HG03457 (cell line): ENCODE measurements around the gene ECEL1.

ENCODE experiments used
- ATAC-seq: cut with Tn5 transposase; IDR thresholded peaks from one replicate; pipeline ENCODE4 v1.9.1; 2021; ENCODE audit warnings: moderate number of reproducible peaks; ENCODE audit not compliant: unreplicated experiment

Gene ECEL1

DNA sequence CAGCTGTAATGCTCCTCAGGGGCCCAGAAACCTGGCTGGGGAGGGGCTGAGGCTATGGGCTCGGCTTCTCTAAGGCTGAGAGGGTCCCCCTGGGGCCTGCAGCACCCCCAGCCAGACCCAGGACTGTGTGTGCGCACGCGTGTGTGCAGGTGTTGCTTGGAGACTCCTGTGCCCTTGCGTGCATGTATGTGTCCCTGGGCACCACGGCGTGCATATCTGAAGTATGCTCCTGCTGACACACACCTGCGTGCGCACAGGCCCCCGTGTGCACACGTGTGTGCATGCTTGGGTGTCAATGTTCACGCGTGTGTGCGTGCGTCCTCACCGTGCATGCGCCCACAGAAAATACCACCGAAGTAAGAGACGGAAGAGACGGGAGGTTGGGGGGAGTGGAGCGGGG, 14.9 kb upstream of the ECEL1 start:
- no peak for ATAC-seq

DNA sequence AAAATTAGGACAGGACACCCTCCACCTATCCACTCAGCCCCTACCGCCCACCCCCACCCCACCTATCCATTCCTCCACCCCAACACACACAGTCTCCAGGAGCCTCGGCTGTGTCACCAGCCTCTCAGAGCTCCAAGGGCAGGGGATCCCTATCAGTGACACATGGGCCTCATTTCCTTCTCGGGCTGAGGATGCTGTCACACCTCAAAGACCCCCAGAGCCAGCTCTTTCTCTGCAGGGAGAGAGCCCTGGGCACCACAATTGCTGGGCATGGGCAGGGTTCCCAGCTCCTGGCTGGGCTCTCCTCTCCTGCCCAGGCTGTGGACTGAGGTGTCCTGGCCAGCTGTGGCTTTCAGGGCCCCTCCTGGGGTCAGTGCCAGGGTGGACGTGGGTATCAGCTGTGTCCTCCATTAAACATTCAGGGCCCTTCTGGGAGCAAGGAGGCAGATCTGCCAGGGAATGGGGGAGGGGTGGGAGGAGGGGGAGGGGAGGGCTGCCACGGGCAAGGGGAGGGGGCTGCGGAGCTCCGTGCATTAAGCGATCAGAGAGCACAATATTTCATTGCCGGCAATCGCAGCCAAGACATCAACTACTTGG, 14.3 kb upstream of the ECEL1 start:
- ATAC-seq, result no peak

DNA sequence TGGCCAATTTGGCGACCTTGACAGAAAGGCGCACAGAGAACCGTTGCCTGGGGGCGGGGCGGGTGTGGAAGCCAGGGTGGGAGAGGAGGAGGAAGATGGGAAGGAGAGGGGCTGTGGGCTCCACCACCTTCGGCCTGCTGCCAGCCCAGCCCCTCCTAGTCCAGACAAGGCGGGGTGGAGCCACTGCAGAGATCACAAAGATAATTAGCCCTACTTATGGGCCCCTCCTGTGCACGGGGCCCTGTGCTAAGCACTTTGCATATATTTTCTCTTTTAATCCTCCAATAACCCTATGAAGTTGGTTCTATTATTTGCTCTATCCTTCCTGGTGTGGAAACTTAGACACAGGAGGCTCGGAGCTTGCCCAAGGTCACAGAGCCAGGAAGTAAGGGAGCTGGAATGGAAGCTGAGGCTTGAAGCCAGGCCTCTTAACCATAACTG, 13.7 kb upstream of the ECEL1 start:
- no peak for ATAC-seq

DNA sequence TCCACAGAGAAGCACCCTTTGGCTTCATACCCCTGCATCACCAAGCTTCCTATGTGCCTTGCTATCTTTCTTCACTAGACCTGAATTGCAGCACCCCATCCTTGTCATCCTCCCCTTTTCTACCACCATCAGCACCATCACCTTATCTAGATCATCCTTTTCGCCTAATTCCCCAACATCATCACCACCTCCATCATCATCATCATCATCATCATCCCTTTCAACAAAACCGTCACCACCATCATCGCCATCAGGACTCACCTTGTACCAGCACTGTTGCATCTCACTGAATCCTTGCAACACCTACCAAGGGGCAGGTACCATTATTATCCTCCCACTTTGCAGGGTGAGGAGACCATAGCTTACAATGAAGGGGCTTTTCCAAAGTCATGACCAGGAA, 10.8 kb upstream of the ECEL1 start:
- no peak for ATAC-seq

DNA sequence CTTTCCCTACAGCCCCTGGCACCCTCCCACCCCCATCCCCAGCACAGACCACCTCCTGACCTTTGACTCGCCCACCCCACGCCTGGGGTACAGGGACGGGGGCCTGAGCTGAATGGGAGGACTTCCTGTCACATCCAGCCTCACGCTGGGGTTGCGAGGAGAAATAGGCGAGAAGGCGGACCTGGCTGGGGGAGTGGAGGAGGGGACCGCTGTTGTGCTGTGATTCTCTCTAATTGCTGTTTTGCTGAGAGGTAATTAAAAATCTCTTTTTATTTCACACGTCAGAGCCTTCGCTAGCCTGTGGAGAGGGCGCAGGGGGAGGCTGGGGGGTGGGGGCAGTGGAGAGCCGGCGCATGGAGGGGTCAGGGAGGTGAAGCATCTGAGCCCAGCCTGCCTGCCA, 9.7 kb upstream of the ECEL1 start:
- no peak for ATAC-seq

DNA sequence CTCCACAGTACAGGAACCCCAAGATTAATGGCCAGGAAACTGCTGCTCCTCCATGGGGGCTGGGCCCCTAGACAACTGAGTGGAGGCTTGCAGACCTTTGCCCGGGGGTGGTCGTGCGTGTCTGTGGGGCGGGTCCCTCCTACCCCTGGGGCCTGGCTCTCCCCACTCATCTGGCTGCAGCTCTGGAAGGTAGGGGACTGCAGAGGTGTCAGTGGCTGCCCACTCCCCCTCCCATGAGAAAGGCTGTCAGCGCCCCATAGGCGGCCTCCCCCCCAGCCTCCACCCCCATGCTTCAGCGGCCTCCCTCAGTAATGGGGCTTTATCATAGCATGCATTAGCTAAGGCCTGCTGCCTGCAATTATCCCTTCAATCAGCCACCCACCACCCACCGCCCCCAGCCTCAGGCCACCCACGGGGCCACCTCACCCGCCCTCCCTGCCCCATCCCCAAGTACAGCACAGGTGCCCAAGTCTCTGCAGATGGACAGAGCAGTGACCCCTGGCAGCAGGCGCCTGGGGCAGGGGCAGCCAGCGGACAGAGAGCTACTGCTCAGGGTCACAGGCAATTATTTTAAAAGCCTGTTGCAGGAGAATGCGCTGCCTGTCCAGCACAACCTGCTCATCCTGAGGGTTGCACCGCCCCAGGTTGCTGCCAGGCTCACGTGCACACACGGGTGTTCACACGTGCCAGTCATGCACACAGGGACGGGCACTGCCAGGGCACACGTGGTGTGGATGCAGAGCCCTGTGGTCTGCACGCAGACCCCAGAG, 9.1 kb upstream of the ECEL1 start:
- no peak for ATAC-seq

DNA sequence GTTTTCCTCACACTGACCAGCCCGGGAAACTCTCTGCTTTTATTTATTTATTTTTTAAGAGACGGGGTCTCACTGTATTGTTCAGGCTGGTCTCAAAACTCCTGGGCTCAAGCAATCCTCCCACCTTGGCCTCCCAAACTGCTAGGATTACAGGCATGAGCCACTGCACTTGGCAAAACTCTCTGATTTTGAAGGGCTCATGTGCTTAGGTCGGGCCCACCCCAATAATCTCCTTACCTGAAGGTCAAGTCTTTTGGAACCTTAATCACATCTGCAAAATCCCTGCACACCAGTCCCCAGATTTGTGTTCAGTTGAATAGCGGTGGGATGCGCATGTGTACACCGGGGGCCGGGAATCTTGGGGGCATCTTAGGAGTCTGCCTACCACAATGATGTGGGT, 7.7 kb upstream of the ECEL1 start:
- no peak for ATAC-seq

DNA sequence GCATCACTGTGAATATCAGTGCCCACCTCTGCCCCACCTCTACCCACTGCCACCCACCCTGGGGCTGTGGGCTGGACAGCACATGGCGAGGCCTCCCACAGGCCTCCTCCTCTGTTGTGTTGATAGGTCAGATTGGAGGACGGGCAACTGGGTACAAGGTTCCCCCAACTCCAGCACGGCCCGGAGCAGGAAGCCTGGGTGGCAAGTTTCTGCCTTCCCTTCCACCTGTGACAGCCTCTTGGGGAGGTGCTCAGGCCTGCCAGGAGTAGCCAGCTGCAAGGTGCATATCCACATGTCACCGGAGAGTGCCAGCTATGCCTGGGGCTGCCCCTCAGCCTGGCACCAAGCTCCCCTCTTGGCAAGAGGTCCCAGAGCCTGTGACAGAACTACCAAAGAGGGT, 6.9 kb upstream of the ECEL1 start:
- ATAC-seq, result no peak

DNA sequence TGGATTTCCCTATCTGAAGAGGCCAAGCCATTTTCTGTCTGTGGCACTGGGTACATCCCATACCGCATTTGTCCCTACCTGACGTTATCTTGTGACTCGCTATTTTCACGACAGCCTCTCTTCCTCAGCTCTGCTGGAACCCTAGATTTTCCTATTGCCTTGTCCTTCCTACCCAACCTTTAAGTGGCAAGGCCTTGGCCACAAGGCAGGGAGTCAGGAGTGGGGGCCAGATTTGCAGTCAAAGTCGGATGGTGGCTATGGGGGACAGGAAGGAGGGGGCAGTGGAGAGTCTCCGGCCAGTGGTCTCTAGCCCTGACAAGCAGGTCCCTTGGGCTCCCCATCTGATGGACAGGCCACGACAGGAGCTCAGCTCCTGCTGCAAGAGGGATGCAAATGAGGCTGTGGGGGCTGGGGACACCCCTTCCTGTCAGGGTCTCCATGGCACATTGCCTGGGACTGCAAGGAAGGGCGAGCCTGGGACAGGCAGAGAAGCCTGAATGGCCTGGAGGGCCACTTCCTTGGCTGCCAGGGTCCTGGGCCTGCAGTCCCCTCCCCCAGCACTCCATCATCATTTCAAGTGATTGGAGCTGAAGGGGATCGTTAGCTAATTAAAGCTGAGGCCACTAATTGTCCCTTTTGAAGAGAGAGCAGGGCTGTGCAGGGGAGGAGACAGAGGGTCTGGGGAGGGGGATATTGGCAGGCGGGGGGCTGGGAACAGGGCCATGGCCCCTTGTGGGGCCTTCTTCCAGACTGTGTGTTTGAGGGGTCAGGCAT, 6.3 kb upstream of the ECEL1 start:
- ATAC-seq, result no peak

DNA sequence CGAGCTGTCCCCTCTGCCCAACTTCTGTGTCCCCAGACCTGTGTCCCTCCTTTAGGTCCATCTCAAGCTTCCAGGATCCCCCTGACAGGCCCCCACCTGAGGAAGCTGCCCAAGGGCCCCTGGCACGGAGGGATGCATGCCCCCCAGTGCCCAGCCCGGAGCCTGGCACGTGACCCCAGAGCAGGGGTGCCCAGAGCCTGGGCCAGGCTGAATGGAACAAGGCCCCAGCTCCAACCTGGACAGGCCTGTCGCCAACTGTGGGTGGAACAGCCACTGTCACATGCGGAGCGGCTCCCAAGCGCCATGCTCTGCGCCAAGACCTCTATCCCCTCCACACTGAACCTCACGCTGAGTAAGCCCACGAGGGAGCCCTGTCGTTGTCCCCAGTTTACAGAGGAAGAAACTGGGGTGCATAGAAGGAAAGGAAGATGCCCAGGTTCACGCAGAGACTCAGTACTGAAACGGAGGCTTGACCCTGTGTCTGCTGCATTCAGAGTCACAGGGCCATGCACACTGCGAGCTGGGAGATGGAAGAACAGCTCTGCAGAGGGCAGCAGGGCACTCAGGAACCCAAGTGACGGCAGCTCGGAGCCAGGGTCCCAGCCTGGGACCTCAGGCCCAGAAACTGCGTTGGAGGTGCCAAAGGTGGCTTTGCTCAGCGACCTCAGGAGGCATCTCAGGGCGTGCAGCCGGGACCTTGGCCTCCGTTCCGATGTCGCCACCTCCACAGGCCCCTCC, 5.5 kb upstream of the ECEL1 start:
- no peak for ATAC-seq

DNA sequence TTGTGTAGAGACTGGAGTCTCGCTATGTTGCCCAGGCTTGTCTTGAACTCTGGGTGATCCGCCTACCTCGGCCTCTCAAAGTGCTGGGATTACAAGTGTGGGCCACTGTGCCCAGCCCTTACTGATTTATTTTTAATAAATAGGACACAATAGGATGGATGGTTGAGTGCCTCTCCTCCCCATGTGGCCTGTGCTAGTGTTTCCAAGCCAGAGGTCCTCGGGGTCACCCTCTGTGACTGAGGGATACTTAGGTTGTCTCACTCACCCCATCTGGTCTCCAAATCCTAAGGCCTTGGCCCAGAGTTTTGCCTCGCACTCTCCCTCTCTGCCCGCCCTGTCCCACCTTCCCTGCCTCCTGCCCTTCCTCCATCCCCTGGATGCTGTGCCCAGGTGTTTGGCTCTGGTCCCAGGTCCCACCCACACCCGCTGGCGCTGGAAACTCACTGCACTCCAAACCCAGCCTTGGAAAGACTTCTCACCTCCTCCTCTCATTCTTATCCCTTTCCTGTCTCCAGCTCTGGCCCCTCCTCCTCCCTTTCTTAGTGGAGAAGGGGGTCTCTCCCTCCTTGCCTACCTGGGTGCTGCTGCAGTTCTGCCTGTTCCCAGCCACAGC, 4.7 kb upstream of the ECEL1 start:
- ATAC-seq, result no peak

DNA sequence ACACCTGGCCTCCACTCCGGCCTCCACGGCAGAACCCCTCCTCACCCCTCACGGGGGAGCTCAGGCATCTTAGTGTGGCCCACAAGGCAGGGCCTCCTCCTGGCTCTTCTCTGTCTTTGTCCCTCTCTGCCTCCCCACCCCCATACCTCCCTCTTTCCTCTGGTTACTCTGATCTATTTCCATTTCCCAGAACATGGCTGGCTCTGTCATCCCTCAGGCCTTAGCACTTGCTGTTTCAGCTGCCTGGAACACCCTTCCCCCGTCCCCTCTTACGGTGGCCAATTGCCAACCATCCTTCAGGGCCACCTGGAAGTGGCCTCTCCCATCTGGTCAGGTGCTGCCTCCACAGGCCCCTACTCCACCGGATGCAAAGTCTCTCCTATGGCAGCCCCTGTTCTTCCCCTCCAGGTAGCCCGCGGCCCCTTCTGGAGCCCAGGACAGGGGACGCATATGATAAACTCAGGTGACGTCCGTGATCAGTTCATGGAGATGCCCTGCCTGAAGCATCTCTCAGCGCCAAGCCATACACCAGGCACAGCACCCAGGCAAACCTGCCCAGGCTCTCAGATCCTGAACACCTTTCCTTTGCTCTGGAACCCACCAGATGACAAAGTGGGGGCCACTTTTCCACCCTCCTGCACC, 3.6 kb upstream of the ECEL1 start:
- ATAC-seq, result no peak

DNA sequence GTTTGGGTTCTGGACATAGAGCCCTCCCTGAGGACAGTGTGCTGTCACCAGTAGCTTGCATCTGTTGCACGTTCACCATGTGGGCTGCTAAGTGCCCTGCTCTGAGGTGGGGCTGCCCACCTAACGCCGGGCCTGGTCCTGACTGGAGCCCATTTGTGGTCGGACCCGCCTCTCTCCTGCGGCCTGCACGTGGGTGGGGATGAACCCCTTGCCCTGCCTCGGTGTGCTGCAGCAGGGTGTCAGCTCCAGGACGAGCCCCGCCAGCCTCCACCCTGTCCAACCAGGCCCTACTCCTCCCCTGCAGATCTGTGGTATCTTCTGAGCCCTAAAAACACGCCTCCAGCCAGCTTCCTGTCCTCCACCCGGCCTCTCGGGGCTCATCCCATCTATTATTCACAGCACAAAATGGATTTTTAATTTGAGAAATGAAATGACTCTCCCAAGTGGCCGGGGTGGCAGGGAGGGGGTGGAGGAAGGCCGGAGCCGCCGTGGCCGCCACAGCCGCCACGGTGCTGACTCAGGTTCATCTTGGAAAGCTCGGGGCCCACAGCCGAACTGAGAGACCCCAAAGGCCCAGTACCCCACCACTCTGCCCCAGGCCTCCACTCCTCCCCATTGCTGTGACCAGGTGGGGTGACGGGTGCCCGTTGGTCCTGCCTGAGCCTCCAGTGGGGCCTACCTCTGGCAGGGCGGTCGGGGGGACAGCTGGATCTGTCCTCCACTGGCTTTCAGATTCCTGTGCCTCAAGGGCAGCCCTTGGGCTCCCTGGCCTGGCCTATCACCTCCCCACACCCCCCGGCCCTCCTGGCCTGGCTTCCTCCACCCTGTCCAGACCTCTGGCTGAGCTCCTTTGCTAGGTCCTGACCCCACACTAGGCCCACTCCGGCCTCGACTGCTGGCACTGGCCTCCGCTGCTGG, 2.8 kb upstream of the ECEL1 start:
- ATAC-seq, result no peak

DNA sequence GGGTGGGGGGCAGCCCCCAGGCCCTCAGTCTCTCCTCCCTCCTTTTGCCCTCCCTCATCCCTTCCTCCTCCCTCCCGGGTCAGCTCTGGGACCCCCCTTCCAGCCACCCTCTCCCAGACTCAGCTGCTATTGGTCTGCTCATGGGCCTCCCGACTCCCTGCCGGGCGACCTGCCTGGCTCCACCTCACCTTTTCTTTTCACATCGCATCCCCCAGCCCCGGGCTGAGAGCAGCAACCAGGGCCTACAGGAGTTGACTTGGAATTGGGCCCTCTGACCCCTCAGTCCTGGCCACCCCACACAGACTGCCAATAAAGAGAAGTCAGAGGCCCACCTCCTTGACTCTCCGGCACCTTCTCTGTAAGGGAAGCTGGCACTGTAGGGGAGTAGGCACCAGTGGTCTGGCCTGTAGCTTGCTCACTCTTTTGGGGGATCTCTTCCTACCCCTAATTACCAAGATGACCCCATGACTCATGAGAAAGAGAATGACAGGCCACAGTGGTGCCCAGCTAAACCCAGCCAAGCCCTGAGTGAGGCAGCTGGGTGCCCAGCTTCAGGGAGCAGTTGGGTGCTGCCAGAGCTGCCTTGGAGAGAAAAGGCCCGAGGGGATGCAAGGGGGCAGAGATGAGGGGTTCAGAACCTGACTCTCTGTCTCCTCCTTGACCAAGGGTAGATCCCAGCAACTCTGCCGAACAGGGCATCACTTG, 2.0 kb upstream of the ECEL1 start:
- no peak for ATAC-seq

DNA sequence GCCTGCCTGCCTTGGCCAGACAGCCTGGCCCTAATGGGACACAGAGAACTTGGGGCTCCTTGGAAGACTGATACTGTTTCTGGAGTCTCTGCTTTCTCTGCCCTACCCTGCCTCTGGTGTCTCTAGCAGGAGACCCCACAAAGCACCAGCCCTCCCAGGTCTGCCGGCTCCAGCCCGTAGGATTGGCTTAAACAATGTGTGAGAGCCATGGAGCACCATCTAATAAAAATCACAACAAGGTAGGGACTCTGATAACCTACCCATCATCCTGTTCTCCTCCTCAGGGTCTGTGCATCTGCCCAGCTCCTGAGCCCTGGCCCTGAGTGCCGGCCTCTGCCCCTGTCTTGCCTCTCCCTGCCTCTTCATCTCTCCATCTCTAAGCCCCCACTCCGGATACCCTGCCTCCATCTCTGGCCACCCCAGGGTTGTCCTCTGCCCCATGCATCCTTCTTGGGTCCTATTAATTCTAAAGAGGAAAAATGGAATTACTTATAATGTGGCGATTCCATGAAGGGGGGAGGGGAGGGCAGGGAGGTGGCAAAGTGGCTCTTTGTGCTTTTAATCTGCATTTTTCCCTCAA, 1.2 kb upstream of the ECEL1 start:
- no peak for ATAC-seq

DNA sequence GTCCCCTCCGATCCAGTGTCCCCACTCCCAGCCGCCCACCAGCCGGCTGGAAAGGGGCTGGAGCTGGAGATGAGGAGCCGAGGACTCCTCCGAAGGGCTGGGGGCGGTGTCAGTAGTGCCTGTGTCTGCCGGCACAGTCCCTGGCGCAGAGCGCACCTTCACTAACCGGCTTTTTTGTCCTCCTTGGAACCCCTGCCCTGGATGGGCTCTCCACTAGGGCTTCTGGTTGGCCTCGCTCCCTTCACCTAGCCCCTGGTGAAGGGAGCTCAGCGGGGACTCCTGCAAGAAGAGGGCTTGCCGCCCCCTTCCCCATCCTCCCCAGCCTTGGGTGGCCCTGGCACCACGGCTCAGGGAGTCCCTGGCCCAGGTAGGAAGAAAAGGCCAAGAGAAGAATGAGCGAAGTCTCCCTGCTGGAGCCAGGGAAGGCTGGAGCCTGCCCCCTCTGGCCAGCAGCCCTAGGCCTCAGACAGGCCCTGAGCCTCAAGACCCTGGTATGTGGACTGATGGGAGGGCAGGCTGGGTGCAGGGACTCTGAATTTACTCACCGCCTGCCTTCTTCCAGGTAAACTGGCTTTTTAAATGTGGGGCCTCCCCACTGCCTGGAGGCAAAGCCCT, 570 bp upstream of the ECEL1 start:
- no peak for ATAC-seq

DNA sequence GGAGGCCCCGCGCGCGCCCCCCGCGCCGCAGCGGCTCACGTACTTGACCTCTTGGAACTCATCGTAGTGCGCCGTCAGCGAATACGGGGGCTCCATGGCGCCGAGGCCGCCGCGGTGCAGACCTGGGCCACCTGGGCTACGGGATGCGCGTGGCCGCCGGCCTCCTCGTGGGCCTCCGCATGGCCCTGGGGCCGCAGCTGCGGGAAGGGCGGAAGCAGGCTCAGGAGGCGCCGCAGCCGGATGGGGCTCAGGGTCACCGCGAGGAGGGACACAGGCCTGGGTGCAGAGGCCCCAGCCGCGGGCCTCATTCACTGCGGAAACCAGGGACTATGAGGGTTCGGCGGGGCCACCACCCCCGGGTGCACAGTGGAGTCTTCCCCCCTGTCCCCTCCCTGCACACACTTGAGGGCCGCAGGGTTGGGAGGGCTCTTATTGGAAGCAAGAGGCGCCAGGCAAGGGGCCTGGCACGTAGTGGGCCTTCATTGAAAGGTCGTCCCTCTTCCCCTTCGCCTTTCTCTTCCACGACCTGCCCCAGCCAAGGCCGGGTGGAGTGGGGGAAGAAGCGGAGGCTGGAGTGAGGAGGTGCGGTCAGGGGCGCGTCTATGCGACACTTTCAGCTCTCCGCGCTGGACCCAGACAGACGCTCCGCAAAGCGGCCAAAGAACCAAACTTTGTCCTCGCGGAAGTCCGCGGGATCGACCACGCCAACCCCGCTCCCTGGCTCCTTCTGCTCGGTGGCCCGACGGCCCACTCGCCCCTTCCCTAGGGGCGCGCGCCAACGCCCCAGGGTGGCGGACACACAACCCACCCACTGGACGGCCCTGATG, 863 bp downstream of the ECEL1 start:
- no peak for ATAC-seq
